Measurements from ENCODE around the gene TECTA. TPM values are rescaled to one million over a fixed set of nuclear protein-coding genes. Genes with fewer than 3 reads are reported as not detected.

Gene TECTA
- polyA plus RNA-seq, 1 donor (not counting 4 experiments of a cell fraction or from before 2014, with no cell fraction given): 0.17 TPM

GRCh38 chr11:121089566-121089965 lies 11.5 kb upstream of the TECTA start:
- Histone ChIP-seq H3K27ac (ENCODE audit: control insufficient read depth, insufficient read depth, low read length) (no peak overlapping the region), H4K20me1 (ENCODE audit: control insufficient read depth, extremely low read depth, insufficient read depth, low read length) (no peaks in the 10 kb centered on the region), H3K79me2 (ENCODE audit: control insufficient read depth, insufficient read depth, low read length) (no peaks in the 10 kb centered on the region), H3K27me3 (ENCODE audit: control insufficient read depth, extremely low read depth, insufficient read depth, low read length) (no peaks in the 10 kb centered on the region), H3K4me3 (ENCODE audit: control insufficient read depth in 2 of 3, extremely low read depth in 1 of 3, insufficient read depth in 2 of 3, low read depth in 1 of 3, low read length in 3 of 3) (no peak overlapping the region), H3K9me1 (ENCODE audit: control insufficient read depth, extremely low read depth, insufficient read depth, low read length) (no peaks in the 10 kb centered on the region), H3K4me1 (ENCODE audit: control insufficient read depth, extremely low read depth, insufficient read depth, low read length) (no peaks in the 10 kb centered on the region), H3K36me3 (ENCODE audit: control insufficient read depth in 2 of 2, extremely low read depth in 1 of 2, insufficient read depth in 2 of 2, low read length in 2 of 2) (peaks cover 0 to 5% of the 10 kb centered on the region in 2 experiments), H3K9ac (ENCODE audit: control insufficient read depth, extremely low read depth, insufficient read depth, low read length) (no peak overlapping the region), H3K4me2 (ENCODE audit: control insufficient read depth, extremely low read depth, insufficient read depth, low read depth, low read length) (no peak overlapping the region), H3K9me3 (ENCODE audit: control insufficient read depth, low read depth, low read length) (no peaks in the 10 kb centered on the region), H2AFZ (ENCODE audit: control insufficient read depth, low read length) (no peak overlapping the region)
- dilution Hi-C loops (cut with MboI; ENCODE audit: extremely low pct_ligation_motif_present, low sequenced_read_pairs): no loop called here
- FAIRE-seq (no peak), DNase-seq (ENCODE audit: low read depth, low spot score) (no peak)
- TF ChIP-seq EZH2 (IDR thresholded peaks at IDR 0.05; ENCODE audit: low read length) (no peak), CTCF (optimal IDR thresholded peaks at IDR 0.05 in 1 of 3, IDR thresholded peaks at IDR 0.05 in 1 of 3, conservative IDR thresholded peaks at IDR 0.05 in 1 of 3; ENCODE audit: extremely low read depth in 1 of 3, insufficient read depth in 2 of 3, low read length in 3 of 3) (no peak)

GRCh38 chr11:121090145-121090721 lies 10.8 kb upstream of the TECTA start:
- no peak for FAIRE-seq
- peaks cover 0 to 5% of the 10 kb centered on the region in 2 experiments for H3K36me3 ChIP-seq (ENCODE audit: control insufficient read depth in 2 of 2, extremely low read depth in 1 of 2, insufficient read depth in 2 of 2, low read length in 2 of 2)
- no peak for DNase-seq (ENCODE audit: low read depth, low spot score)
- H3K27me3 ChIP-seq (ENCODE audit: control insufficient read depth, extremely low read depth, insufficient read depth, low read length): no peaks in the 10 kb centered on the region
- no peaks in the 10 kb centered on the region for H3K4me1 ChIP-seq (ENCODE audit: control insufficient read depth, extremely low read depth, insufficient read depth, low read length)
- no peak overlapping the region for H3K9ac ChIP-seq (ENCODE audit: control insufficient read depth, extremely low read depth, insufficient read depth, low read length)
- H4K20me1 ChIP-seq (ENCODE audit: control insufficient read depth, extremely low read depth, insufficient read depth, low read length): no peaks in the 10 kb centered on the region
- H2AFZ ChIP-seq (ENCODE audit: control insufficient read depth, low read length): no peak overlapping the region
- no peaks in the 10 kb centered on the region for H3K79me2 ChIP-seq (ENCODE audit: control insufficient read depth, insufficient read depth, low read length)
- TF ChIP-seq EZH2 (IDR thresholded peaks at IDR 0.05; ENCODE audit: low read length) (no peak), CTCF (optimal IDR thresholded peaks at IDR 0.05 in 1 of 3, IDR thresholded peaks at IDR 0.05 in 1 of 3, conservative IDR thresholded peaks at IDR 0.05 in 1 of 3; ENCODE audit: extremely low read depth in 1 of 3, insufficient read depth in 2 of 3, low read length in 3 of 3) (no peak)
- dilution Hi-C loops (cut with MboI; ENCODE audit: extremely low pct_ligation_motif_present, low sequenced_read_pairs): no loop called here
- no peaks in the 10 kb centered on the region for H3K9me3 ChIP-seq (ENCODE audit: control insufficient read depth, low read depth, low read length)
- H3K27ac ChIP-seq (ENCODE audit: control insufficient read depth, insufficient read depth, low read length): no peak overlapping the region
- H3K4me3 ChIP-seq (ENCODE audit: control insufficient read depth in 2 of 3, extremely low read depth in 1 of 3, insufficient read depth in 2 of 3, low read depth in 1 of 3, low read length in 3 of 3): no peak overlapping the region
- H3K9me1 ChIP-seq (ENCODE audit: control insufficient read depth, extremely low read depth, insufficient read depth, low read length): no peaks in the 10 kb centered on the region
- no peak overlapping the region for H3K4me2 ChIP-seq (ENCODE audit: control insufficient read depth, extremely low read depth, insufficient read depth, low read depth, low read length)
